MCF 10A (cell line): Measurements from ENCODE around the gene TMUB1. TPM values are rescaled to one million over a fixed set of nuclear protein-coding genes. Genes with fewer than 3 reads are reported as not detected.

Source experiments
- BruUV-seq: library from RNA; stranded (reverse); fragments of 400-500 nt; replicated peaks from 2 replicates; lab custom pipeline; 2021; lab: Mats Ljungman, UMichigan
- CTCF ChIA-PET: fragments of 300-600 bp; sonication (Branson Sonifier 250); formaldehyde crosslinking; extraction: SDS; loops from one replicate; lab custom pipeline; 2021; ENCODE audit warnings: antibody characterized with exemption, inconsistent platforms; lab: Yijun Ruan, JAX
- POLR2A ChIA-PET: fragments of 300-600, 350-650 bp; sonication (Branson Sonifier 250); formaldehyde crosslinking; extraction: SDS; loops from one replicate; lab custom pipeline; 2020; ENCODE audit warnings: antibody characterized with exemption, inconsistent platforms; lab: Yijun Ruan, JAX
- DNase-seq: peaks from one replicate; pipeline ENCODE4 v3.0.0-alpha.2; 2018; ENCODE audit not compliant: unreplicated experiment
- H3K27ac Mint-ChIP-seq: one replicate; pipeline ENCODE4 v1.8.0; 2022; ENCODE audit warnings: mild to moderate bottlenecking, low read depth, mixed read lengths; ENCODE audit not compliant: unreplicated experiment
- H3K27me3 Mint-ChIP-seq: one replicate; pipeline ENCODE4 v1.8.0; 2022; ENCODE audit warnings: mixed read lengths; ENCODE audit not compliant: insufficient read depth, unreplicated experiment
- H3K36me3 Mint-ChIP-seq: one replicate; pipeline ENCODE4 v1.8.0; 2022; ENCODE audit warnings: mild to moderate bottlenecking, moderate library complexity, mixed read lengths; ENCODE audit not compliant: insufficient read depth, unreplicated experiment
- H3K4me1 Mint-ChIP-seq: one replicate; pipeline ENCODE4 v1.8.0; 2022; ENCODE audit warnings: mixed read lengths; ENCODE audit not compliant: insufficient read depth, unreplicated experiment
- H3K4me3 Mint-ChIP-seq: one replicate; pipeline ENCODE4 v1.8.0; 2022; ENCODE audit warnings: mild to moderate bottlenecking, moderate library complexity, mixed read lengths; ENCODE audit not compliant: unreplicated experiment
- H3K9me3 Mint-ChIP-seq: one replicate; pipeline ENCODE4 v1.8.0; 2022; ENCODE audit warnings: mixed read lengths; ENCODE audit not compliant: unreplicated experiment
- CTCF ChIP-seq: fragments of 200-600 bp; IDR thresholded peaks from one replicate; pipeline ENCODE4 v1.8.0; 2022; ENCODE audit warnings: antibody characterized with exemption, mild to moderate bottlenecking; ENCODE audit not compliant: unreplicated experiment
- intact Hi-C: fragments of 100-400 bp; cut with micrococcal nuclease; formaldehyde crosslinking; loops from 2 replicates; pipeline ENCODE4 v1.14.1; 2022
- total RNA-seq: library from RNA; stranded (reverse); gene quantifications from 2 replicates; pipeline ENCODE4 v1.2.3, GENCODE V29; 2022

The TMUB1 gene
- total RNA-seq, 1 experiment from 2014 or later, result 30.1 TPM

- Mint-ChIP-seq H3K9me3 (no peaks in the 10 kb centered on the region), H3K4me1 (peaks cover 26% of the 10 kb centered on the region), H3K4me3 (peak overlapping the region; percentile 97), H3K36me3 (peaks cover 3% of the 10 kb centered on the region), H3K27me3 (no peaks in the 10 kb centered on the region), H3K27ac (no peak overlapping the region)
- intact Hi-C loops, result no loop called here
- no TSS peak for BruUV-seq
- DNase-seq, result no peak
- TF ChIP-seq CTCF, result no peak
- ChIA-PET CTCF (interaction anchor here (0.6 to 3.3 kb wide), 4 partner anchors 13 to 56 kb away, joined by 3 to 21 read pairs (median 4); partner anchors contain the start of gene ABCB8), POLR2A (interaction anchor here (0.8 to 8.4 kb wide), 3 partner anchors 9 to 29 kb away, joined by 3 to 151 read pairs (median 6); partner anchors contain the start of genes ABCB8, AGAP3, FASTK and TMUB1)
These were observed 27.0 kb downstream of the TMUB1 start for GRCh38 chr7:151056283-151056665.

GRCh38 chr7:151053751-151054150 lies 29.5 kb downstream of the TMUB1 start:
- no peaks in the 10 kb centered on the region for H3K36me3 Mint-ChIP-seq
- H3K4me1 Mint-ChIP-seq, result peaks cover 15% of the 10 kb centered on the region
- ChIA-PET CTCF (no interaction called here), POLR2A (no interaction called here)
- H3K27me3 Mint-ChIP-seq, result no peaks in the 10 kb centered on the region
- no TSS peak for BruUV-seq
- no peak overlapping the region for H3K4me3 Mint-ChIP-seq
- no peaks in the 10 kb centered on the region for H3K9me3 Mint-ChIP-seq
- H3K27ac Mint-ChIP-seq, result no peak overlapping the region
- DNase-seq, result no peak
- intact Hi-C loops, result no loop called here
- TF ChIP-seq CTCF, result no peak

- H3K27me3 Mint-ChIP-seq, result no peaks in the 10 kb centered on the region
- BruUV-seq, result no TSS peak
- no peak for DNase-seq
- peaks cover 10% of the 10 kb centered on the region for H3K4me1 Mint-ChIP-seq
- ChIA-PET CTCF (interaction anchor here (0.6 kb wide), 1 partner anchor 122 kb away, joined by 3 read pairs; no protein-coding TSS in a partner anchor), POLR2A (interaction anchor here (0.6 kb wide), 1 partner anchor 192 kb away, joined by 3 read pairs; no protein-coding TSS in a partner anchor)
- no peak for TF ChIP-seq CTCF
- no peaks in the 10 kb centered on the region for H3K36me3 Mint-ChIP-seq
- no peaks in the 10 kb centered on the region for H3K9me3 Mint-ChIP-seq
- no peak overlapping the region for H3K27ac Mint-ChIP-seq
- intact Hi-C loops, result no loop called here
- no peak overlapping the region for H3K4me3 Mint-ChIP-seq
These were observed 30.2 kb downstream of the TMUB1 start for GRCh38 chr7:151053096-151053495.

- Mint-ChIP-seq H3K36me3 (no peaks in the 10 kb centered on the region), H3K9me3 (no peaks in the 10 kb centered on the region), H3K4me3 (no peak overlapping the region), H3K4me1 (peaks cover 10% of the 10 kb centered on the region), H3K27ac (no peak overlapping the region), H3K27me3 (no peaks in the 10 kb centered on the region)
- DNase-seq, result peak; percentile 31
- ChIA-PET CTCF (interaction anchor here (0.5 to 1.2 kb wide), 3 partner anchors 18 to 251 kb away, joined by 4 to 6 read pairs (median 5); partner anchors contain the start of gene CHPF2), POLR2A (no interaction called here)
- intact Hi-C loops, result no loop called here
- no TSS peak for BruUV-seq
- no peak for TF ChIP-seq CTCF
These were observed 32.2 kb downstream of the TMUB1 start for GRCh38 chr7:151051108-151051507.
